Keratinocyte (primary cell): ENCODE results near the gene SEMA4D.

Experiments
- EZH2 ChIP-seq: IDR thresholded peaks from one replicate; pipeline ENCODE4 v1.6.1; 2012; ENCODE audit warnings: inconsistent platforms, mild to moderate bottlenecking, low read length, moderate library complexity
- TF ChIP-seq, protein P1 (sequence below), 3 experiments: IDR thresholded peaks in 1 of 3; conservative IDR thresholded peaks in 1 of 3; optimal IDR thresholded peaks in 1 of 3; 2 replicates in 2 of 3; 3 replicates in 1 of 3; pipeline versions ENCODE3 to v1.5.1; 2011; ENCODE audit warnings: low read length in 3 of 3, mild to moderate bottlenecking in 3 of 3, moderate library complexity in 2 of 3, control low read depth in 1 of 3, inconsistent platforms in 1 of 3; ENCODE audit not compliant: insufficient read depth in 2 of 3; ENCODE audit errors: extremely low read depth in 1 of 3

DNA sequence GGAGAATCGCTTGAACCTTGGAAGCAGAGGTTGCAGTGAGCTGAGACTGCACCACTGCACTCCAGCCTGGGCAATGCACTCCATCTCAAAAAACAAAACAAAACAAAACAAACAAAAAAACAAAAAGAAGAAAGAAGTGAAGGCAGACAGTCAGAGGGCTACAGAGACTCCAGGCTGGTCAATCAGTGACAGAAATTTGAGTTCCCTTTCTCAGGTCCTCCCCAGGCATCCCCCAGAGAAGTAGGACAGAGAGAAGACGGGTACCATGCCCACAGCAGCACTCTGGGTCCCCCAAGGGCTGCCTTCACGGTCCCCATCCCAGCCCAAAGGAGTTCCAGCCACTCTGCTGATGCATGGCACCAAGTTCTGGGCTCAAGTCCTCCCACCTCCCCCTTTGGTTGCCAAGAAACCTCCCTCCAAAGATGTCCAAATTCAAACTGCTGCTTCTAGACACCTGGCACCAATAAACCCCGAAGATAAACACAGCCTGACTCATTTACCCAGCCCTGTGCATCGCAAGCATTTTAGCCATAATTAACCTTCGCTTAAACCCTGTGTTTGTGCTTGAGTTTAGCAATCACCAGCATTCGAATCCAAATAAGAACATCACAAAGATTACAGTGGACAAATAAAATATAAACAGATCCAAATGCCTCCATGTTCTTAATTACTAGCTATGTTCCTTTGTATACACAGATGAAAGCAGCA, 24.0 kb downstream of the SEMA4D start:
- TF ChIP-seq, protein P1, sequence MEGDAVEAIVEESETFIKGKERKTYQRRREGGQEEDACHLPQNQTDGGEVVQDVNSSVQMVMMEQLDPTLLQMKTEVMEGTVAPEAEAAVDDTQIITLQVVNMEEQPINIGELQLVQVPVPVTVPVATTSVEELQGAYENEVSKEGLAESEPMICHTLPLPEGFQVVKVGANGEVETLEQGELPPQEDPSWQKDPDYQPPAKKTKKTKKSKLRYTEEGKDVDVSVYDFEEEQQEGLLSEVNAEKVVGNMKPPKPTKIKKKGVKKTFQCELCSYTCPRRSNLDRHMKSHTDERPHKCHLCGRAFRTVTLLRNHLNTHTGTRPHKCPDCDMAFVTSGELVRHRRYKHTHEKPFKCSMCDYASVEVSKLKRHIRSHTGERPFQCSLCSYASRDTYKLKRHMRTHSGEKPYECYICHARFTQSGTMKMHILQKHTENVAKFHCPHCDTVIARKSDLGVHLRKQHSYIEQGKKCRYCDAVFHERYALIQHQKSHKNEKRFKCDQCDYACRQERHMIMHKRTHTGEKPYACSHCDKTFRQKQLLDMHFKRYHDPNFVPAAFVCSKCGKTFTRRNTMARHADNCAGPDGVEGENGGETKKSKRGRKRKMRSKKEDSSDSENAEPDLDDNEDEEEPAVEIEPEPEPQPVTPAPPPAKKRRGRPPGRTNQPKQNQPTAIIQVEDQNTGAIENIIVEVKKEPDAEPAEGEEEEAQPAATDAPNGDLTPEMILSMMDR (optimal IDR thresholded peaks at IDR 0.05 in 1 of 3, IDR thresholded peaks at IDR 0.05 in 1 of 3, conservative IDR thresholded peaks at IDR 0.05 in 1 of 3; ENCODE audit: extremely low read depth in 1 of 3, insufficient read depth in 2 of 3, low read length in 3 of 3): no peak
- TF ChIP-seq EZH2: no peak
